ENCODE data around the gene ERC2.

The ERC2 gene

DNA sequence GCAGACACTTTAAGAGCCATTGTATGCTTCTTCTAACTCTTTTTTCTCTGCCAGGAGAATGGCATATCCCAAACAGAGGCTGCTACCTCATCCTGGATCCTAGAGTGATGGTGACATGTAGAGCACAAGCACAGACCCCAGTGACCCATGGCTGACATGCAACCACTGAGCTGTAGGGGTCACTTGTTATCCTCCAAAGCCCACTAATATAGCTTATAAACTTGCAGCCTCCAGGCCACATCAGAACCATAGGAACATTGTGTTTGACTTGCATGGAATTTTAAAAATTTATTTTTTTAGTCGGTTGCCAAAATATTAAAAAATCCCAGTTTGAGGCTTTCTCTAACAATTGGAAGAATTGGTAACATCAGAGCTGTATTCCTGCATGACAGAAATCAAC lies 698.2 kb downstream of the ERC2 start:
- no peak for DNase-seq

DNA sequence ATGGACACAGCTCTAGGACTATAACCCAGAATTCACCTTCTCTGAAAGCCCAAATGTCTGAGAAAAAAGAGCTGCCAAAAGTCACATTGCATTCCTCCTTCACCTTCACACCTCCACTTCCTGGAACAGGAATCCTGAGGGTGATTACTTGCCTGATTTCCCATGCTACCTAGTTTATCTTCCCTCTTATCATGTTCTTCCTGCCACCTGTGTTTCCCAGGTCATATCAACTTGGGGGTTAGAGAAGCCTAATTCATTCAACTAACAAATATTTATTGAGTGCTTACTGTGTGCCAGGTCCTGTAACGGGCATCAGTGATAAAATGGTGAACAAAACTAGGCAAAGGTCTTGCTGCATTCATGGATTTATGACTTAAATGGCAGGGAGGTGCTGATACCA lies 701.5 kb downstream of the ERC2 start:
- no peak for DNase-seq

DNA sequence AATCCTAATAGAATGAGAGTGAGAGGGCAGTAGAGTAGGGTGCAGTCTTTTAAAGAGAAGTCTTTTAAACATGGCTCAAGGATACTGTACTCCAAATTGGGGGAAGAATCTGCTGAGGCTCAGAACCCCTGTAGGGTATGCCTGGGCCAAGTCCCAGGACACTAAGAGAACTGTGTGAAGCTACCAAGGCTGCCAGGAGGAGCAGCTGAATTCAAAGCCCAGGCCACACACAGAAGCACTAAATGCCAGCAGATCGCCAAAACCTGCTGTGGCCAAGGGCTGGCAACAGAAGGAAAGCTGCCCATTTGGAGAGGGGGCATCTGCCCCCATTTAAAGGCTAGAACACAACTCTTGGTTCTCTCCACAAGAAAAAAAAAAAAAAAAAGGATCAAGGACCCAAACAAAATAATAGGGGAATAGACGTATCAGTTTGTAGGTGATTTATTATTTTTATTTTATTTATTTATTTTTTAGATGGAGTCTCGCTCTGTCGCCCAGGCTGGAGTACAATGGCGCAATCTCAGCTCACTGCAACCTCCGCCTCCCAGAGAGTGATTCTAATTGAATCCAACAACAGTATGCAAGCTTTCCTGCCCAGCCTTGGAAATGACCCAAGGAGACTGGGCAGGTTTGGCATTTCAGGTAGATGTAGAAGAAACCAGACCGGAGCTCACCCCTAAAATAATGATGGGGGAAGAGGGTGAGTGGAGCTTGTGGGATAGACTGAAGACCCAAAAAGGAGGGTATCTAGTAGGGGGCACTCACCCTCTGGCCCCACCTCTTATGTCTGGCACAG lies 702.2 kb downstream of the ERC2 start:
- DNase-seq = no peak

DNA sequence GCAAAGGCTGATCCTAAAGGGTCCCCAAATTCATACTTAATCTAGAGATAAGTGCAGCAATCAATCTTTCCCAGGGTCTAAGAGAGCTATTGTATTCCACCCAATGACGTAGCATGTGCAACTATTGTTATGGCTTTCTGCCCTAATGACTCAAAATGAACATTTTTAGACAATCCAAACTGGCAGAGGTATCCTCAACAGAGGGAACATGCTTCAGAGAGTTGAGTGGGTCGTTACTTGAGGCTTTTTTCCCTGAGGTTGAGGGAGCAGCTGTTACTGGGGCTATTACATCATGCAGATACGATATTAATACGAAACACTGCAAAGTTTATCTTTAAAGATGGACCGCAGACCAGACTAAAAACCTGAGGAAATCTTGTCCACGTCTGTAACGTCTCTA lies 702.9 kb downstream of the ERC2 start:
- DNase-seq = no peak

DNA sequence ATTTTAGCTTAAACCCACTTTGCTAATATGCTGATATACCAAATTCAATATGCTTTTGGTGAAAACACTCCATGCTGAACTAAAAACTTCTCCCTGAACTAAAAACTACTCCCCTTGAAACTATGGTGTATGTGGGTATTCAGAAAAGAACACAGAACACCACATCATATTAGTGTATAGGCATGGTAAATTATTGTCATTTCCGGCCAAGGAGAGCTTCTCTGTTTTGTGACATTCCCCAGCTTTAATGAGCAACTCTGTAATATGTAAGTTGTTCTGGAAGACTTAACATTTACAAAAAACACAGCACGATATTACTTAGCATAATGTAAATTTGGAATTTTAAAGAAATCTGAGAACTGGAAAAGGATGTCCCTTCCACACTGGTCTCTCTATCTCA lies 711.3 kb downstream of the ERC2 start:
- DNase-seq = no peak

DNA sequence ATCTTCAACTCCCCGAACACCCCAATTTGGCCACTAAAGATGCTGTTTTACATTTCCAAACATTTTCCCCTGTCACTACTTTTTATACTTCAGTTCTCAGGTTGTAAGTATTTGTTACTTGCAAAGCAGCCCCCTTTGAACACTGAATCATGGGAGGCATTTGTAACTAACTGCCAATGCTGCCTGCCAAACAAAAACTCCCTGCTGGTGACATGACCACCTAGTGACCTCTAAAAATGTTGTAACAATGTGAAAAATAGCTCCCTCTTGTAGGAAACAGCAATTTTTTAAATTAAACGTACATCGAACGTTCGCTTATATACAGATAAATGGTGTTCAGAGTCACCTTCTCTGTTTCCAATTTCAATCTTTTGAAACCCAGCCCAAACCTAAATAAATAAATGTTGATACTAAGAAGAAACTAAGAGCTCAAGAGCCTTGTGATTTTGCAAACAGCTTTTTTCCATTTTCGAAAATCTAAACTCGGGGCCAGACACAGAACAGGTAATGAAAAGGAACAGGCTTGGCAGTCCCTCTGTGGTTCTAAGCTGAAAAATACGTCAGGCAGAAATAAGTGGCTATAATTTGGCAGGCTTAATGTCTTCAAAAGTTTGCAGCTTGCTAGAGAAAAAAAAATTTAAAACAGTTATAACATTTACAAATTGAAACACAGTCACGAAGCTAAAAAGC lies 712.6 kb downstream of the ERC2 start:
- DNase-seq = no peak

DNA sequence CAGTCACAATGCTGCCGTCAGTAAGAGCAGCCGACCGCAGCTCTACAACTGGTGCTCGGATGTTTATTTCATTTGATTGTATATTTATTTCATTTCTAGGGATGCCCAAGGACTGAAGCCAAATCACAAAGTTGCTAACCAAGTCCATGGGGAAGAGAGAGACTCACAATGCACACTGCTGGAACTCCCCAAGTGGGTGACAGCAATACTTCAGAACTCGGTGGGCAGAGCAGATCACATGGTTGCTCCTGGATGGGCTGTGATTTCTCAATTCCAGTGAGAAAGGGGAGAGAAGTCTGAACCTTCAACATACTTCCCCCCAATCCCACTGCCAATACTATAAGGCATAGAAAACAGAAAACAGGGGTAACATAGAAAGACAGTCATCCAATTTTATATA lies 715.4 kb downstream of the ERC2 start:
- no peak for DNase-seq

DNA sequence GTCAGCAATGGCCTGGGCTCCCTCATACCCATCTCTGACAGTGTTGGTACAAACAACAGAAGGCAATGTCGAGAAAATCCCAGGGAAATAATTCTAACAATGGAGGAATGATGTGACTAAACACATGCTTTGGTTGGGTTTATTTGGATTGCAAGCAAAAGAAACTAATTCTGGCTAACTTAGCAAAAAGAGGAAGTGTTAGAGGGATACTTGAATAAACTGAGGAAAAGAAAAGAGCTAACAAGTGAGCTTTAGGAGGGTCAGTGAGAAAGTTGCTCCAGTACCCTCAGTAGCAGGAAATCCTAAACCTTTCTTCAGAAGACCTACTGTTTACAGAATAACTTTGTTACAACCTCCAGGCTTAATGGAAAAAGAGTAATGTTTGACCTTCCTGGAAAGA lies 716.5 kb downstream of the ERC2 start:
- DNase-seq = no peak

DNA sequence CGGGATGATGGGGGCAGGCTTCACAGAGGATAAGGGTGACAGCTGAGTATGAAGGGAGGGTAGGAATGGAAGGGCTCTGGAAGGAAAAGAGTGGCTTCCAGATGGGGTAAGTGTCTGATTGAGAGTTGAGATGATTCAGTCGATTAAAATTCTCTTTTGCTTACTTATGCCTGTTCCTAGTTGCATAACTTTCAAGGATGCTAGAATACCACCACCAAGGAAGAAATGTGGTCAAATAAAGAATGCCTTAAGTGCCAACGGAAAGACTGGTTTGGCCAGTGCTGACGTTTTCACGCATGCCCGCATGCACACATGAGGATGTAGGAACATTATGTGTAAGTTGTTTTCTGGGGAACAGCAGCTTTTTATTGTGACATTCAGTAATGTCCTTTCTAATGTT lies 717.7 kb downstream of the ERC2 start:
- no peak for DNase-seq

DNA sequence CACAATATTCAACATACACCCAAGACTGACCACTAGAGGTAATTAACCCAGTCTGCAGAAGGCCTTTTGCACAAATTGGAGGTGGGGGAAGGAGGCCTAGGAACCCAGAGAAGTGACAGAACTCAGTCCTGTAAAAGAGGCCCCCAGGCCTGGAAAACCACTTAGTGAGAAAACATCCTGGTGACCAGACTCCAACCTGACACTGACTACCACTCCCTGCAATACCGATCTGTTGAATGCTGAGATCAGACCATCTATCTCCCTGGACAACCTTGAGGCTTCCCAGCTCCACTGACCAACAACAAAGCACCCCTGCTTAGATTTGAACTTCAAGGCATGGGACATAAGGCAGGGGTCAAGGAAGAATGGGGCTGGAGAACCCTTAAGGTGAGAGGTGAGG lies 719.2 kb downstream of the ERC2 start:
- DNase-seq = no peak

DNA sequence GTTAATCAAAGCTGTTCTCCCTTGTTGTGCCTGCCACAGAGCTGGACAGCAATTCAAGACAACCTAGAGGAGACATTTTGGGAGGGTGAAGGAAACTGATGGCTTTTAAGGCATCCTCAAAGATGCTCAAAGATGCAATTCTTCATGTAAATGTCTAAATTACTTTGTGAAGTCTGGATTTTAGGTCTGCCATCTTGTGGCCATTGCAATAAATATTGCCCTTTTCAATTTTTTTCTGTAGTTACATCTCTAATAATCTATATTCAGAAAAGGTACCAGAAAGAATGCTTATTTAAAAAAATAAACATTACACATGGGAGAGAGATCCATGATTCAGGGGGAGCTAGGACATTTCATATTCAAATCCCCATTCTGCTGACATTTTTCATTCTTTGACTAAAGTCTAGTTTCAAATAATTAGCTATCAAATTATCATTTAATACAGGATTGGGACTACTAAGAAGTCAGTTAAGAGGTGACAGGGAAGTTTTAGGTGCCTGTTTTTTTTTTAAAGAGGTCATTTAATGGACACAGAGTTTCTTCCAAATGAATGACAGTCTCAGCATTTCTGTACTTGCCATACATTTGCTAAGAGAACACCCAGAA lies 721.4 kb downstream of the ERC2 start:
- DNase-seq = no peak

DNA sequence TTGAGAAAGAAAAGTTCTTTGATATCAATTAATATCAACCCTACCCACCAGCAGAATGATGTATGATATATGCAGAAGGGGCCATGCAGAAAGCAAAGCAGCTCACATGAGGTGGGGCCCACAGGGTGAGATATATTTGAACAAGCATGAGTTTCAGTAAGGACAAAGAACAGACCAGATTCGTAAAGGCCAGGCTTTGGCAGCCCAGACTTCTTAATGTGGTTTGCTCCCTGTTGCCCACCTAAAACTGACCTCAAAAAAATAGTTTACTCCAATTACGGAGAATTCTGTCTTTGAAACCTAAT lies 725.5 kb downstream of the ERC2 start:
- DNase-seq = no peak

DNA sequence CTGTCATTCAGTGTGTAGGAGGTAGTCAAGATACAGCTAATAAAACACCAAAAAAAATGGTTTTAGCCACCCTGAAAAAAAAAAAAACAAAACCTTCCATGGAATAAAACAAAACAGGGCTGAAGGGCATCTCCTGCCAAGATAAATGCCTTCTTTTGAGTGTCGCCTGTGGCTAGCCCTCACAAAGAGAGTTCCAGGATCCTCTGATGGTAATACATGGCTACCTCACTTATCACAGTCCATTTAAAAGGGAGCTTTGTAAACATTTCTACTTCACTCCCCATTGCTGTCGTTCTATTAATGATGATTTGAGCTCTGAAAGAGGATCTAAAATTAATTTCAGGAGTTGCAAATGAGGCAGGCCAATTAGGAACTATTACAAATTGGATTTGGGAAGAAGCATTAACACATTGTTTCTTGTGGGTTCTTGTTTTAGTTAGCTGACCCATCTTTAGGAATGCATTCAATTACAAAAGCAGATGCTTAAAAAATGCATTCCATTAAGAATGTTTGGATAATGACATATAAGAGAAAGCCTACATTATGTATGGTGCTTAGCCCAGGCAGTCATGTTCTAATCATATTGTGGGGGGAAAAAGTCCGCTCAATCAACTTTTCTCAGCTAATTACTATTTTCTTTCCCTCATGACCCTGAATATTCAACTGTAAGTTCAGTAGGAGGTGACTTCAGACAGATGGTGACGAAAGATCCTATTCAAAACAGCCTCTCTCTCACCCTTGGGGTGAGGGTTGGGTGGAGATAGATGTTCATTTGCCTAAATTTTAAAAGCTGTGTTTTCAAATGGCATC lies 726.0 kb downstream of the ERC2 start:
- no peak for DNase-seq

DNA sequence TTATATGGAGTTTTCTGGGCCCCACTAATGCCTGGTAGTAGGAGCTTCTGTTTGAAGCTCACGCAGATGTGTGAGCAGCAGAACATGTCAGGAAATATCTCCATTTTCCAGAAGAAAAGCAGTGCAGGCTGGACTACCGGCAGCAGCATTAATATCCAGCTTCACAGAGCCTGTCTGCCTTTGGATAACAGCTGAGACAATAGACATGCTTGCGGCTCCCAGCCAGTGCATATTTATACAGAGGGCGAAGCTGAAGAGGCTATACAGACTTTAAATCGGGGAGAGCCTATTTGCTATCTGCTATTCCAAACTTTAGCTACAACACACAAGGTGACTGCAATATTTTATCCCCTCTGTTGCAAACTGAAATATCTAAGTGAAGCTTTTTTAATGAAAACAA lies 731.1 kb downstream of the ERC2 start:
- no peak for DNase-seq

DNA sequence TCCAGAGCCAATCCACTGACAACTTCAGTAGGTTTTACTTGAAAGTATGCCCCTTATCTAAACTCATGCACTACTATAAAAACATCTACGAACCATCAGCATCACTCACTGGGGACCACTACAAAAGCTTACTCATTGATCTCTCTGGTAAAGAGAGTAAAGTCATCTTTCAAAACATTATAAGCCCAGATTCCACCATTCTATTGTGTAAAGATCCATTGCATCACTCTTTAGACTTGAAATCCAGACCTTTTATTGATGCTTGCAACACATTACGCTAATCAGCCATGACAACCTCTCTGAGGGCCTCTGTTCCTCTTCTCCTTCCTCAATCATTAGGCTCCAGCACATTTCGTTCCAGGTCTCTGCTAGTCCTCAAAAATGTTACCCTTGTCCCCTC lies 732.3 kb downstream of the ERC2 start:
- no peak for DNase-seq

DNA sequence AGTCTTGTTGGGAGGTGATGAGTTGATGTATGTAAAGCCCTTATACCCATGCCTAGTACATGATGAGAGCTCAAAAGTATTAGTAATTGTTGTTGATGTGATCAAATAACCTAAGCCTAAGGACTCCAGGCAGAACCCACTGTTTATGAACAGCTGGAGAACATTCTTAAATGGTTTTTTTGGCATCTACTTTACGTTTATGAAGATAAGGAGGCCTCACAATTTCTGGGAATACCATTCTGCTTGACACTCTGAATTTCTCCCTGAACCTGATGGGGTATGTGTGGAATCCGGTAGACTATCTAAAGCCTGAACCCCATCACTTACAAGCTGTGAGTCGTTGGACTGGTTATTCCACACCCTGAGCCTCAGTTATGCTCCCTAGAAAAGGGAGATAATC lies 736.5 kb downstream of the ERC2 start:
- DNase-seq = no peak

DNA sequence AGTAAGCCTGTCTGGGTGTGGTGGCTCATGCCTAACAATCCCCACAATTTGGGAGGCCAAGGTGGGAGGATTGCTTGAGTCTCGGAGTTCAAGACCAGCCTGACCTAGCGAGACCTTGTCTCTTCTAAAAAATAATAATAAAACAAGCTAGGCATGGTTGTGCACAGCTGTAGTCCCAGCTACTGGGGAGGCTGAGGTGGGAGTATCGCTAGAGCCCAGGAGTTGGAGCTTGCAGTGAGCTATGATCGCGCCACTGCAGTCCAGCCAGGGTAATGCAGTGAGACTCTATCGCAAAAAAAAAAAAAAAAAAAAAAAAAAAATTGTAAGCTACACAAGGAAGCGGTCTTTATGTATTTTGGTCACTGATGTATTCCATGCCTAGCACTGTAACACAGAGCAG lies 738.7 kb downstream of the ERC2 start:
- no peak for DNase-seq

DNA sequence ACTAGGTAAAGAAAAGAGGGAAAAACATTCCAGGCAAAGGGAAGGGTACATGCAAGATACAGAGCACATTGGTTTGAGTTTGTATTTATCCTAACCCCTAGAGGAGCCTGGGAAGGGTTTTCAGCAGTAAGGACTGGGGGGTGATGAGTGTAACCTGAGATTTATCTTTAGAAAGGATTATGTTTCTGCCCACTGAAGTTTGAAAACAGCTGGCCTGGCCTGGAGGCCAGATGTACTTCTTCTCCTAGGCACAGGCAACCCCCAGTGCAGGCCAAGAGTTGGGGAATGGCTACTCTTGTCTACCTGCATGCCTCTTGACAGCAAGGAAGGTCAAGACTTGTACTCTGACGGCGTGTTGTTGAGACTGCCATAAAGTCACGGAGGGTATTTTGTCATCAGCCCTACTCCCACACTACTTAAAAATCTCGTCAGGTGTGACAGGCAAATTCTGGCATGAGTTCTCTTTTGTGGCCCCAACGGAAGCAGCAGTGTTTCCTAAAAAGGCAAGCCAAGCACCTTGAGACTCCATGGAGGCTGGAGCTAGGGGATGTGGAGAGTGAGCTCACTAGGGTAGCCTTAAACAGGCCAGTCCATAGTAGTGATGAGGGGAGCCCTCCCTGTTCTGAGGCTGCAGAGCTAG lies 739.7 kb downstream of the ERC2 start:
- DNase-seq = no peak

DNA sequence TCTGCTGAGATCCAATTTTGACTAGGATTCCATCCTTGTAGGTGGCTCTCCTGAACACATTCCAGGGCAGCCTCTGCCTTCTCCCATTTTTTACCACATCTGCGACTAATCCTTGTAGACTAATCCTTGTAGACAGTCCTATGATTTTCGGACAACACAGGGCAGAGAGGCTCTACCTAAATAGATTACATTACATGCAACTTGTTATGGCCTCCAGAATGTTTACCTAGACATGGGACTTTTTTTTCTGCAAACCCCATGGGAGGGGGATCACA lies 741.8 kb downstream of the ERC2 start:
- DNase-seq = no peak

DNA sequence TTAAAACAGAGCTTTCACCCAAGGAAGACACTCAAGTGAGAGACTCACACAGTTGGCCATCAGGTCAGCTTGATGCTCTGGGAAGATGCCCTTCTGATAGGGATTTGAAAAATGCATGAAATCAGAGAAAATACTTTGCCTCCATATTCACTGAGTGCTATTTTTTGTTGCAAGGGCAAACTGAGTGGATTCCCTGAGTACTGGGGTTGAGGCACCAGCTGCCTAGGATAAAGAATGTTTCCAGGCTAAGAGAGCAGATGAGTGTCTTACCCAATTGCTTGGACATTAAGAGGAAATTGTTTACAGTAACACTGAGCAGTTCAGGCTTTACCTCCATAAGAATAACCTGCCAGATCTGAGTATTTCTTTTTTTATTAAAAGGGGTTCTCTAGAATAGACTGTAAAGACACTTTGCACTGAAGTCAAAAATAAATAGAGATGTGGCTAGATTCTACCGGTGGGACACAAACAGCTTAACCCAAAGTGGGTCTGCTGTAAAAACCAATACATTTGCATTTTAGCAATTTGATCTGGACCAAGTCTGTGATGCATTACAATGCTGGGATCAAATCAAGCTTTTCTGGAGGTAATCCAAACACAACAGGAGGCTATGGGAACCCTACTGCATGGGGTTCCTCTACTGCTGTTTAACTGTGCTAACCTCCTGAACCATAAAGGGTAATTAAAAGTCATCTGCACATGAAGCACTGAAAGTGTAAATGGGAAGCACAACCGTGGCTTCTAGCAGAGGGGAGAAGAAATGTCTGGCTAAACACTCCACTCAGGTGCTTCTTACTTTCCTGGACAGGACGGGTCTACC lies 742.4 kb downstream of the ERC2 start:
- DNase-seq = no peak

DNA sequence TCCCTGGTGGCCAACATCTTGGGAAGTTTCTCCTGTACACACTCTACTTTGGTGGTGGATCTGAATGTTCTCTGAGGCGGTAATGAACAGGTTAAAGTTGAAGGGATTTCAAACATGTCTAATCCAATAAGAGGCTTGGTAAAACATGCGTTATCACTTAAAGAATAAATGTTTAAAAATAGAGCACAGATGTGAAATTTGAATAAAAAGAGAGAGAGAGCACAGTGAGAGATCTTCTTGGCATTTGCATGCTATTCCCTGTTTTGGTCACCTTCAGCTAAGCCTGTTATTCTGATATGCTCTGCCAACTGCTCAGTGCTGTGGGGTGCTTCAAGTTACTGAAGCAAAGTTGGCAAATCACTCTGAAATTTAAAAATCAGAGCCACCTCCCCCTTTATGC lies 743.4 kb downstream of the ERC2 start:
- DNase-seq = no peak

DNA sequence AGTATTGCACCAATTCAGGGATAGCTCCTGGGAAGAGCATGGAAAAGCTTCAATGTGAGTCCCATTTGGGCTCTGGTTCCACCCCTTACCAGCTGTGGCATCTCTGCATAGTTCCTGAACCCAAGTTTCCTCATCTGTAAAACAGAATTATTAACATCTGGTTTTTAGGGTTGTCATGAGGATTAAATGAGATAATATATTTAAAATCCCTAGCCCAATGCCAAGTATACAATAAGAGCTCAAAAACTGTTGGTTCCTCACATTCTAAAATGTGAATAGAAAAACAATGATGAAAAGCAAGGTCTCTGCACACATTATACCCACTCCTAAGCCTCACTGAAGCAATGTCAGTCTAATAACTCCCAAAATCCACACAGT lies 743.9 kb downstream of the ERC2 start:
- DNase-seq = no peak
